ENCODE data around the gene MYO1D.

DNA sequence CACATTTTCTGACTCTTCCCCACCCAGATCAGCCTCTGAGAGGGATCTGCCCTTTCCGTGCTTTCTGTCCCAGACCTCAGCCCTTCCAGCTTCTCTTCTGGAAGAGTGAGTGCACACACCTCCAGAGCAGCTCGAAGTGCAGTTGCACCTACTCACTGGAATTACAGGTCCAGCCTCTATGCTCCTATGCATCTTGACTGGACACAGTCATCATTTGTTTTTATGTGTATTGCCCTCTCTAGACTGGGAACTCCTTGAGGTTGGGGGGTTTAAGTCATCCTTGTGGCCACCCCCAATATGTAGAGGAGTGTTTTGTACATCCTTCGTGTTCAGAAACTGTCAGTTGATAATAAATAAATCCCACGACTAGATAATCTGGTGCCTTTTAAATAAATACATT, 308.2 kb downstream of the MYO1D start:
- TF ChIP-seq, protein P1, sequence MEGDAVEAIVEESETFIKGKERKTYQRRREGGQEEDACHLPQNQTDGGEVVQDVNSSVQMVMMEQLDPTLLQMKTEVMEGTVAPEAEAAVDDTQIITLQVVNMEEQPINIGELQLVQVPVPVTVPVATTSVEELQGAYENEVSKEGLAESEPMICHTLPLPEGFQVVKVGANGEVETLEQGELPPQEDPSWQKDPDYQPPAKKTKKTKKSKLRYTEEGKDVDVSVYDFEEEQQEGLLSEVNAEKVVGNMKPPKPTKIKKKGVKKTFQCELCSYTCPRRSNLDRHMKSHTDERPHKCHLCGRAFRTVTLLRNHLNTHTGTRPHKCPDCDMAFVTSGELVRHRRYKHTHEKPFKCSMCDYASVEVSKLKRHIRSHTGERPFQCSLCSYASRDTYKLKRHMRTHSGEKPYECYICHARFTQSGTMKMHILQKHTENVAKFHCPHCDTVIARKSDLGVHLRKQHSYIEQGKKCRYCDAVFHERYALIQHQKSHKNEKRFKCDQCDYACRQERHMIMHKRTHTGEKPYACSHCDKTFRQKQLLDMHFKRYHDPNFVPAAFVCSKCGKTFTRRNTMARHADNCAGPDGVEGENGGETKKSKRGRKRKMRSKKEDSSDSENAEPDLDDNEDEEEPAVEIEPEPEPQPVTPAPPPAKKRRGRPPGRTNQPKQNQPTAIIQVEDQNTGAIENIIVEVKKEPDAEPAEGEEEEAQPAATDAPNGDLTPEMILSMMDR (IDR thresholded peaks at IDR 0.05), result no peak
- no peak for TF ChIP-seq POLR2A (IDR thresholded peaks at IDR 0.05)
